HepG2 (cell line): ENCODE data around the gene PTCRA. TPM values are rescaled to one million over a fixed set of nuclear protein-coding genes. Genes with fewer than 3 reads are reported as not detected.

ENCODE experiments used
- DMAP1 ChIP-seq: IDR thresholded peaks from 2 replicates; pipeline ENCODE4 v1.6.1; 2016
- ELF3 ChIP-seq: IDR thresholded peaks from 2 replicates; pipeline ENCODE4 v1.6.1; 2016; ENCODE audit warnings: missing genetic modification reagents, missing compliant biosample characterization
- KLF15 ChIP-seq: sonication (generic); formaldehyde crosslinking; IDR thresholded peaks from 2 replicates; pipeline ENCODE4 v1.8.1; 2023; ENCODE audit warnings: borderline replicate concordance, mild to moderate bottlenecking, inconsistent platforms, missing genetic modification reagents, mixed read lengths
- MTA3 ChIP-seq: sonication (generic); formaldehyde crosslinking; IDR thresholded peaks from 2 replicates; pipeline ENCODE4 v1.4.0; 2020; ENCODE audit warnings: missing genetic modification reagents
- NFRKB ChIP-seq: fragments of 450-650 bp; IDR thresholded peaks from 2 replicates; pipeline ENCODE4 v1.6.1; 2017
- PHF5A ChIP-seq: IDR thresholded peaks from one replicate; pipeline ENCODE4 v1.6.1; 2018; ENCODE audit warnings: low read depth, missing genetic modification reagents; ENCODE audit not compliant: unreplicated experiment
- REST ChIP-seq, 2 experiments: IDR thresholded peaks; 2 replicates each; pipeline ENCODE4 v1.6.1; 2011 to 2012; ENCODE audit warnings: low read length in 2 of 2, borderline replicate concordance in 1 of 2, low read depth in 1 of 2, mild to moderate bottlenecking in 1 of 2, moderate library complexity in 1 of 2
- SIX1 ChIP-seq: sonication (generic); formaldehyde crosslinking; IDR thresholded peaks from 2 replicates; pipeline ENCODE4 v1.4.0; 2020; ENCODE audit warnings: missing genetic modification reagents, borderline replicate concordance
- TBP ChIP-seq: sonication (generic); formaldehyde crosslinking; IDR thresholded peaks from 2 replicates; pipeline ENCODE4 v1.5.0; 2020; ENCODE audit warnings: missing genetic modification reagents
- XRCC5 ChIP-seq: fragments of 200-400 bp; formaldehyde crosslinking; optimal IDR thresholded peaks from 2 replicates; pipeline ENCODE3; 2017; ENCODE audit warnings: mild to moderate bottlenecking, low read length
- YEATS4 ChIP-seq: sonication (generic); formaldehyde crosslinking; IDR thresholded peaks from 2 replicates; pipeline ENCODE4 v1.4.0; 2020; ENCODE audit warnings: missing genetic modification reagents, borderline replicate concordance
- ZFP36L1 ChIP-seq: sonication (generic); formaldehyde crosslinking; IDR thresholded peaks from 2 replicates; pipeline ENCODE4 v1.8.0; 2022; ENCODE audit warnings: mild to moderate bottlenecking, missing genetic modification reagents, moderate library complexity
- ZNF451 ChIP-seq: sonication (generic); formaldehyde crosslinking; IDR thresholded peaks from 2 replicates; pipeline ENCODE4 v1.5.0; 2020; ENCODE audit warnings: mild to moderate bottlenecking, missing genetic modification reagents
- ZNF552 ChIP-seq: sonication (generic); formaldehyde crosslinking; IDR thresholded peaks from 2 replicates; pipeline ENCODE4 v1.9.0; 2022; ENCODE audit warnings: missing genetic modification reagents, mild to moderate bottlenecking, borderline replicate concordance
- ZNF589 ChIP-seq: sonication (generic); formaldehyde crosslinking; conservative IDR thresholded peaks from 2 replicates; pipeline ENCODE4 v1.8.0; 2022; ENCODE audit warnings: mild to moderate bottlenecking, moderate library complexity, missing genetic modification reagents
- polyA plus RNA-seq, 8 experiments: library from polyadenylated mRNA; depleted of rRNA in 3 of 8; stranded (reverse) in 7 of 8; unstranded in 1 of 8; fragments of >200 nt; fragmentation: Illumina TruSeq in 4 of 8; extraction: Trizol in 4 of 8; gene quantifications; 2 replicates each; pipeline versions ENCODE4 v1.2.1 to v1.2.3, GENCODE V29; 2011 to 2016; ENCODE audit warnings: low read depth in 4 of 8, missing spikeins in 1 of 8, mixed read lengths in 1 of 8; ENCODE audit not compliant: insufficient read depth in 1 of 8
- total RNA-seq, 5 experiments: library from RNA; depleted of rRNA; stranded (reverse); fragments of >200 nt; fragmentation: Illumina TruSeq; extraction: Trizol; gene quantifications; 2 replicates each; pipeline ENCODE4 v1.2.3, GENCODE V29; 2016; ENCODE audit warnings: low read depth in 1 of 5
- TF ChIP-seq, protein P1 (sequence below): sonication (generic); formaldehyde crosslinking; IDR thresholded peaks from 2 replicates; pipeline ENCODE4 v1.8.0; 2023; ENCODE audit warnings: mild to moderate bottlenecking, missing genetic modification reagents
- TF ChIP-seq, protein P2 (sequence below): sonication (generic); formaldehyde crosslinking; IDR thresholded peaks from 2 replicates; pipeline ENCODE4 v1.8.0; 2022; ENCODE audit warnings: low read depth, missing genetic modification reagents
- TF ChIP-seq, protein P3 (sequence below): sonication (generic); formaldehyde crosslinking; IDR thresholded peaks from 2 replicates; pipeline ENCODE4 v1.4.0; 2020; ENCODE audit warnings: missing genetic modification reagents
- TF ChIP-seq, protein P4 (sequence below): sonication (generic); formaldehyde crosslinking; IDR thresholded peaks from 2 replicates; pipeline ENCODE4 v1.5.1; 2020; ENCODE audit warnings: missing genetic modification reagents, mild to moderate bottlenecking, borderline replicate concordance

PTCRA gene
- total and polyA plus RNA-seq, 2 of the 13 experiments (the other 11 are each of a cell fraction or from before 2014, with no cell fraction given), result not detected

DNA sequence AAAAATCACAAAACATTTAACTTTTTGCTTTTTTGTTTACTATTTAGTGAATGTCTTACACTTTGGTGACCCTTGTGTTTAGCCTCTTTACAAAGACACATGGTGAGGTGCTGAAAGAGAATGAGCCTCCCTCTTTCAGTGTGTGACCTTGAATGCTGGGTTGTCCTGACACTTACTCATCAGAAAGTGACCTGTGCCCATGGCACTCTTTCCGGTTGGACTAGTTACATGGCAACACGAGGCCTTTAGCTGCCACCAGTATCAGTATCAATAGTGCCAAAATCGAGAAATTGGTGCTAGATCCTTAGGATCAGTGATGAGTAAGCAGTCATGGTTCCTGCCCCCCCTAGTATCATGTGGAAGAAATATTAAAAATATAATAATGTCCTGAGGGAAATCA, 38.2 kb upstream of the PTCRA start (continued):
- TF ChIP-seq MTA3 (CRISPR knock-in tag) (no peak), ZNF589 (CRISPR knock-in tag) (no peak), PHF5A (CRISPR knock-in tag) (no peak), ELF3 (CRISPR knock-in tag) (peak; percentile 57; the same call in 1 of the 2 replicates), YEATS4 (no peak; the same call in 1 of the 2 replicates), ZNF451 (CRISPR knock-in tag) (no peak), TBP (CRISPR knock-in tag) (no peak), REST (IDR thresholded peaks at IDR 0.05; ENCODE audit: borderline replicate concordance in 1 of 2, low read depth in 1 of 2, low read length in 2 of 2) (no peak), KLF15 (CRISPR knock-in tag) (no peak), ZNF552 (CRISPR knock-in tag) (no peak), SIX1 (CRISPR knock-in tag) (no peak), XRCC5 (no peak), DMAP1 (CRISPR knock-in tag) (no peak; the same call in 1 of the 2 replicates), ZFP36L1 (CRISPR knock-in tag) (no peak), NFRKB (no peak)
- TF ChIP-seq, protein P1, sequence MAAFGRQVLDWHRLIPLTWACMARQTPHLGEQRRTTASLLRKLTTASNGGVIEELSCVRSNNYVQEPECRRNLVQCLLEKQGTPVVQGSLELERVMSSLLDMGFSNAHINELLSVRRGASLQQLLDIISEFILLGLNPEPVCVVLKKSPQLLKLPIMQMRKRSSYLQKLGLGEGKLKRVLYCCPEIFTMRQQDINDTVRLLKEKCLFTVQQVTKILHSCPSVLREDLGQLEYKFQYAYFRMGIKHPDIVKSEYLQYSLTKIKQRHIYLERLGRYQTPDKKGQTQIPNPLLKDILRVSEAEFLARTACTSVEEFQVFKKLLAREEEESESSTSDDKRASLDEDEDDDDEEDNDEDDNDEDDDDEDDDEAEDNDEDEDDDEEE, result no peak
- TF ChIP-seq, protein P2, sequence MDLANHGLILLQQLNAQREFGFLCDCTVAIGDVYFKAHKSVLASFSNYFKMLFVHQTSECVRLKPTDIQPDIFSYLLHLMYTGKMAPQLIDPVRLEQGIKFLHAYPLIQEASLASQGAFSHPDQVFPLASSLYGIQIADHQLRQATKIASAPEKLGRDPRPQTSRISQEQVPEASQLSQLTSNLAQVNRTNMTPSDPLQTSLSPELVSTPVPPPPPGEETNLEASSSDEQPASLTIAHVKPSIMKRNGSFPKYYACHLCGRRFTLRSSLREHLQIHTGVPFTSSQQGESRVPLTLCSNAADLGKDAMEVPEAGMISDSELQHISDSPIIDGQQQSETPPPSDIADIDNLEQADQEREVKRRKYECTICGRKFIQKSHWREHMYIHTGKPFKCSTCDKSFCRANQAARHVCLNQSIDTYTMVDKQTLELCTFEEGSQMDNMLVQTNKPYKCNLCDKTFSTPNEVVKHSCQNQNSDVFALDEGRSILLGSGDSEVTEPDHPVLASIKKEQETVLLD (CRISPR knock-in tag), result no peak
- TF ChIP-seq, protein P3, sequence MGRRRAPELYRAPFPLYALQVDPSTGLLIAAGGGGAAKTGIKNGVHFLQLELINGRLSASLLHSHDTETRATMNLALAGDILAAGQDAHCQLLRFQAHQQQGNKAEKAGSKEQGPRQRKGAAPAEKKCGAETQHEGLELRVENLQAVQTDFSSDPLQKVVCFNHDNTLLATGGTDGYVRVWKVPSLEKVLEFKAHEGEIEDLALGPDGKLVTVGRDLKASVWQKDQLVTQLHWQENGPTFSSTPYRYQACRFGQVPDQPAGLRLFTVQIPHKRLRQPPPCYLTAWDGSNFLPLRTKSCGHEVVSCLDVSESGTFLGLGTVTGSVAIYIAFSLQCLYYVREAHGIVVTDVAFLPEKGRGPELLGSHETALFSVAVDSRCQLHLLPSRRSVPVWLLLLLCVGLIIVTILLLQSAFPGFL (CRISPR knock-in tag), result no peak
- TF ChIP-seq, protein P4, sequence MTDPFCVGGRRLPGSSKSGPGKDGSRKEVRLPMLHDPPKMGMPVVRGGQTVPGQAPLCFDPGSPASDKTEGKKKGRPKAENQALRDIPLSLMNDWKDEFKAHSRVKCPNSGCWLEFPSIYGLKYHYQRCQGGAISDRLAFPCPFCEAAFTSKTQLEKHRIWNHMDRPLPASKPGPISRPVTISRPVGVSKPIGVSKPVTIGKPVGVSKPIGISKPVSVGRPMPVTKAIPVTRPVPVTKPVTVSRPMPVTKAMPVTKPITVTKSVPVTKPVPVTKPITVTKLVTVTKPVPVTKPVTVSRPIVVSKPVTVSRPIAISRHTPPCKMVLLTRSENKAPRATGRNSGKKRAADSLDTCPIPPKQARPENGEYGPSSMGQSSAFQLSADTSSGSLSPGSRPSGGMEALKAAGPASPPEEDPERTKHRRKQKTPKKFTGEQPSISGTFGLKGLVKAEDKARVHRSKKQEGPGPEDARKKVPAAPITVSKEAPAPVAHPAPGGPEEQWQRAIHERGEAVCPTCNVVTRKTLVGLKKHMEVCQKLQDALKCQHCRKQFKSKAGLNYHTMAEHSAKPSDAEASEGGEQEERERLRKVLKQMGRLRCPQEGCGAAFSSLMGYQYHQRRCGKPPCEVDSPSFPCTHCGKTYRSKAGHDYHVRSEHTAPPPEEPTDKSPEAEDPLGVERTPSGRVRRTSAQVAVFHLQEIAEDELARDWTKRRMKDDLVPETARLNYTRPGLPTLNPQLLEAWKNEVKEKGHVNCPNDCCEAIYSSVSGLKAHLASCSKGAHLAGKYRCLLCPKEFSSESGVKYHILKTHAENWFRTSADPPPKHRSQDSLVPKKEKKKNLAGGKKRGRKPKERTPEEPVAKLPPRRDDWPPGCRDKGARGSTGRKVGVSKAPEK, result no peak
